Measurements from ENCODE around the gene FBRS.
"Not testable (repeated sequence)": the region's sequence is repeated elsewhere in the genome, so short reads cannot be mapped to it uniquely, and the experiment has no call there.

FBRS gene

GRCh38 chr16:30698139-30698815, 40.0 kb downstream of the FBRS start:
- peak; percentile 96 for DNase-seq (ENCODE audit: low read depth)
- peak overlapping the region; percentile 86 for H3K4me3 ChIP-seq (ENCODE audit: control insufficient read depth, low read depth, low read length)
- TF ChIP-seq, protein P1, sequence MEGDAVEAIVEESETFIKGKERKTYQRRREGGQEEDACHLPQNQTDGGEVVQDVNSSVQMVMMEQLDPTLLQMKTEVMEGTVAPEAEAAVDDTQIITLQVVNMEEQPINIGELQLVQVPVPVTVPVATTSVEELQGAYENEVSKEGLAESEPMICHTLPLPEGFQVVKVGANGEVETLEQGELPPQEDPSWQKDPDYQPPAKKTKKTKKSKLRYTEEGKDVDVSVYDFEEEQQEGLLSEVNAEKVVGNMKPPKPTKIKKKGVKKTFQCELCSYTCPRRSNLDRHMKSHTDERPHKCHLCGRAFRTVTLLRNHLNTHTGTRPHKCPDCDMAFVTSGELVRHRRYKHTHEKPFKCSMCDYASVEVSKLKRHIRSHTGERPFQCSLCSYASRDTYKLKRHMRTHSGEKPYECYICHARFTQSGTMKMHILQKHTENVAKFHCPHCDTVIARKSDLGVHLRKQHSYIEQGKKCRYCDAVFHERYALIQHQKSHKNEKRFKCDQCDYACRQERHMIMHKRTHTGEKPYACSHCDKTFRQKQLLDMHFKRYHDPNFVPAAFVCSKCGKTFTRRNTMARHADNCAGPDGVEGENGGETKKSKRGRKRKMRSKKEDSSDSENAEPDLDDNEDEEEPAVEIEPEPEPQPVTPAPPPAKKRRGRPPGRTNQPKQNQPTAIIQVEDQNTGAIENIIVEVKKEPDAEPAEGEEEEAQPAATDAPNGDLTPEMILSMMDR (conservative IDR thresholded peaks at IDR 0.05; ENCODE audit: control insufficient read depth, insufficient read depth, low read depth, low read length), result no peak

DNA sequence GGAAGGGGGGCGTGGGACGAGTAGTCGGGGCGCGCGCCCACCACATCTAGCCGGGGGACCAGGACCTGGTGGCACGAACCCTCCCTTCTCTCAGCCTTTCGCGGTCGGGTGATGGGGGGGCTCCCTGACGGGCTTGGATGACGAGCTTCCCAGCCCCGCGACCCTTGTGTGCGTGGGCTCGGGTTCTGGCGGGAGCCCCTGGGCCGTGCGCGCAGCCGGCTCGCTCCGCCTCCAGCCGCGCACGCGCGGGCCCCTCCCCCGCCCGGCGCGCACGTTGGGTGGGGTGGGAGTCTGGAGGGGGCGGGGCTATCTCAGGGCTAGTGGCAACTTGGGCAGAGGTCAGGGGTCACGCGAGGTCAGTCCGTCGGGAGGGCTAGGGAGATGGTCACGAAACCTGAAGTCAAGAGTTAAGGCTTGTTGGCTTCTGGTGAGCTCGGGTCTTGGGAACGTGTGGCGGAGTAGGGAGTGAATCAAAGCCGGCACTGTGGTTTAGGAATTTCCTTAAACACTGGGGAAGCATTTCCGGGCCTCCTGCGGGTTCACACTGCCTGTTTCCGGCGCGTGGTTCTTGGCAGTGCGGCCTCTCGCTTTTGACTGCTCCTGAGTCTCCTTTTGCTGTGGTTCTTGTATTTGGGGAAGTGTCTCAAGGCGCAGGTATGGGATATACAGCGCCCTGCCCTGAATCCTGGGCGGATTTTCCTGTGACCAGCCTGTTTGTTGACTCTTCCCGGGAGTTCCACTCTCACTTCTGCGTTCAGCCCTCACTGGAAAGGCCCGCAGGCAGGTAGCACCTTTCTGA, 40.8 kb downstream of the FBRS start, which contains the start of gene SRCAP:
Gene SRCAP (plus strand): TSS at position 356 of the 799 bp plus-strand sequence. CDS start 1,654 bp downstream, outside the sequence.
- peak within 1 kb of the TSS; percentile 86 for H3K4me3 ChIP-seq (ENCODE audit: control insufficient read depth, low read depth, low read length)
- TF ChIP-seq, protein P1 (conservative IDR thresholded peaks at IDR 0.05; ENCODE audit: control insufficient read depth, insufficient read depth, low read depth, low read length), result no peak
- peak; percentile 73 for DNase-seq (ENCODE audit: low read depth)

DNA sequence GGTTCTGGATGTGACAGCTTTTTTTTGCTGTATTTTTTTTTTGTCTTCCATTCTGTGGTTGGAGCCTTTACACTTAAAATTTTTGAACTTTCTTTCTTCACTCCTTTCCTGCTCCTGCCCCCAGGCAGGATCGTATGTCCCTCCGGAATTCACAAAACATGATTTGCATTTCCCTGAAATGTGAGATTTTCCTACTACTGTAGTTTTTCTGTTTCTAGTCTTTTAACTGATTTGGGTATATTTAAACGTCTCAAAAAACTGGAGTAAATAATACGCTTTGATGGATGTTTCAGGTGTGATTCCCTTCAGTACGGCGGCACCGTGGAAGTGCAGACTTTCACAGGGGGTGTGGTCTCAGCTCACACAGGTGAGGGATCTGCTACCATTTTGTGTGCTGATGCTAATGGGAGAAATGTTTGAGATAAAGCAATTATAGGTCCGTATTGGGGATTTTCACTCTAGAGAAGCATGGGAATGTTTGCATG, 41.4 kb downstream of the FBRS start:
- H3K4me3 ChIP-seq (ENCODE audit: control insufficient read depth, low read depth, low read length), result peak overlapping the region; percentile 86
- no peak for DNase-seq (ENCODE audit: low read depth)
- TF ChIP-seq, protein P1 (conservative IDR thresholded peaks at IDR 0.05; ENCODE audit: control insufficient read depth, insufficient read depth, low read depth, low read length), result no peak

- DNase-seq (ENCODE audit: low read depth), result peak; percentile 17
- H3K4me3 ChIP-seq (ENCODE audit: control insufficient read depth, low read depth, low read length), result no peak overlapping the region
These were observed 42.3 kb downstream of the FBRS start for GRCh38 chr16:30700491-30700890.

DNA sequence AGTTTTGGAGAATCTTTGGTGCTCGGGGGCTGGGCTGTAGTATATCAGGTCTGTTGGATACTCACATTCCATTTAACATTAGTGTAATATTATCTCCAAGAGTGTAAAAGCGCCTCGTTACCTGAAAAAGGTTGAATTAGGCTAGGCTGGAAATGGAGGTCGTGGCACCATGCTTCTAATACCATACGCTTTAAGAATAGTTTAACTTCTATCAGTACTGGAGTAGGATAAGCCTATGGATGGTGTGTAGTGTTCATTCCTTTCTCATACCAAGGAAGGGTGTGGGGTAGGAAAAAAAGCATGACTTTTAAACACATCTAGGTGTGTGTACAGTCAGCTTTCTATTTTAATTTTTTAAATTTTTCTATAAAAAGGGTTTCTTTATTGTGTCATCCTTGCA, 42.7 kb downstream of the FBRS start:
- H3K4me3 ChIP-seq (ENCODE audit: control insufficient read depth, low read depth, low read length), result no peak overlapping the region
- DNase-seq (ENCODE audit: low read depth), result no peak
- TF ChIP-seq, protein P1 (conservative IDR thresholded peaks at IDR 0.05; ENCODE audit: control insufficient read depth, insufficient read depth, low read depth, low read length), result no peak

More at GRCh38 chr16:30700491-30700890, 42.3 kb downstream of the FBRS start:
- TF ChIP-seq, protein P1 (conservative IDR thresholded peaks at IDR 0.05; ENCODE audit: control insufficient read depth, insufficient read depth, low read depth, low read length), result no peak

GRCh38 chr16:30703071-30703470, 44.8 kb downstream of the FBRS start:
- H3K4me3 ChIP-seq (ENCODE audit: control insufficient read depth, low read depth, low read length); DNase-seq (ENCODE audit: low read depth): not testable (repeated sequence)

- no peak for DNase-seq (ENCODE audit: low read depth)
These were observed 45.7 kb downstream of the FBRS start for GRCh38 chr16:30703971-30704370.

More at GRCh38 chr16:30703971-30704370, 45.7 kb downstream of the FBRS start:
- TF ChIP-seq, protein P1 (conservative IDR thresholded peaks at IDR 0.05; ENCODE audit: control insufficient read depth, insufficient read depth, low read depth, low read length), result no peak
- H3K4me3 ChIP-seq (ENCODE audit: control insufficient read depth, low read depth, low read length), result no peak overlapping the region
